Suppressor macrophage (primary cell): Measurements from ENCODE around the gene PDE6D.

ENCODE experiments used
- DNase-seq, 4 experiments: peaks; one replicate each; pipeline ENCODE4 v3.0.0-alpha.2; 2020 to 2022
- total RNA-seq, 17 experiments: gene quantifications; one replicate each; lab custom pipeline; 2026; ENCODE audit warnings: mixed read lengths in 6 of 17, inconsistent platforms in 3 of 17; lab: John Stamatoyannopoulos, UW

Gene PDE6D
- total RNA-seq = 8.7 to 19.5 (median 15.4) reads per million in 17 experiments

DNA sequence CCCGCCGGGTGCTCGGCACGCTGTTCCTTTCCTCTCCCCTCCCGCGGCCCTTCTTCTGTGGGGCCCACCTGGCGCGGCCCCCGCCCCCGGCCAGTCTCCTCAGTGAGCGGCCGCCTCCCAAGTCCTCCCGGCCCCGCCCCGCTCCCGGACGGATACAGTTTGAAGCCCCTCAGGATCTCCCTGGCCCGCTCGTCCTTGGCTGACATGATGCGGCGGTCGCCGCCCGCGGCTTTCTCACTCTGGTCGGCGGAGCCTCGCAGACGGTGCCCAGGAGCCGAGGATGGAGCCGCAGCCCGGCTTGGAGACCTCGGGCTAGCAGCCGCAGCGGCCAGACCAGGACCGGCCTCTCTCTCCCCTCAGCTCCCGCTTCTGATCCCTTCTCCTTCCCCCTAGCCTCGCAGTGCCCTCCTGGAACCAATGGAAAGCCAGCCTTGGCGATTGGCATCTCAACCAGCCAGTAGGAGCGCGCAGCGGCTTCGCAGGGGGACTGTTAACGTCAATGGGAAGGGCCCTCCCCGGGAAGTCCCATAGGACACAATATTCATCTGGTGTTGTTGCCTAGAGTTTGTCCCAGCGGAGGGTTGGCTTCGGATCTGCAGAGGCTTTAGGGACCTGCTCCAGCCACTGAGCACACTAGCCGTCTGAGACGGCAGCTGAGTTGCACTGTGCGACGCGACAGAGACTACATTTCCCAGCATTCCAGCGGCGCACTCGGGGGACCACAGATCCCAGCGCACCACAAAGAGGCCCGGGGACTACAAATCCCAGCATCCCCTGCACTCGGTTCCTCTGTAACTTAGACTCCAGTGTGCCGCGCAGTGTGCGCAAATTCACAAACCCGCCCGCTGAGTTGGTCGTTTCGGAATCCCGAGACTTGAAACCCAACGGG lies at the start of gene PDE6D:
Gene PDE6D (minus strand): TSS at position 374 of the 889 bp plus-strand sequence. CDS start 168 bp downstream, at position 206.
- peak; percentile 97 to 99 (median 99) for DNase-seq

DNA sequence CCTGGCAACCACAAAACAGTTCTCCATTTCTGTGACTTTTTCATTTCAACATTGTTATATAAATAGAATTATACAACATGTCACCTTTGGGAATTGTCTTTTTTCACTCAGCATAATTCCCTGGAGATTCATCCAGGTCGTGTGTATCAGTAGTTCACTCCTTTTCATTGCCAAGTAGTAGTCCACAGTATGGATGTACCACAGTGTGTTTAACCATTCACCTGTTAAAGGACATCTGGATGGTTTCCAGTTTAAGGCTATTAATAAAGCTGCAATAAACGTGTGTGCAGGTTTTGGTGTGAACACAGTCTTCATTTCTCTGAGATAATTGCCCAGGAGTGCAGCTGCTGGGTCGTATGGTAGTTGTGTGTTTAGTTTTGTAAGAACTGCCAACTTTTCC lies 40.8 kb upstream of the PDE6D start:
- no peak for DNase-seq

DNA sequence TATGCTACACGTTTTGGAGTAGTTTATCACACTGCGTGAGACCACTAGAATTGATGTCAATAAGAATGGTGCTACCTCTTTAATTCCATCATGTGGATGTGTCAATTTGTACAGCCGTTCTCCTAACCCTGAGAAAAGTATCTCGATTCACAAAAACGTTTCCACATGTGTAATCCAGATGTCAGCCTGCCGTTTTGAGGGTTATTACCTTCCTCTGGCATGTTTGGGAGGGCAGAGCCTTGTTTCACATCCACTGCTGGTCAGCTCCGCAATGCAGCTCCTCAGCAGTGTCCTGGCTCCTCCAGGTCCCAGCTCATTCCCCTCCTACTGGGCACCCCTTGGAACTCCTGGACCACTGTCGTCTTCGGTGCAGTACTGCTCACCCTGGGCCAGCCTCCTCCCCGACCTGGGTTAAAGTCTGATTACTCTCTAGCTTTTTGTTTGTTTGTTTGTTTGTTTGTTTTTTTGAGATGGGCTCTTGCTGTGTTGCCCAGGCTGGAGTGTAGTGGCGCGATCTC lies 39.8 kb upstream of the PDE6D start:
- no peak for DNase-seq

DNA sequence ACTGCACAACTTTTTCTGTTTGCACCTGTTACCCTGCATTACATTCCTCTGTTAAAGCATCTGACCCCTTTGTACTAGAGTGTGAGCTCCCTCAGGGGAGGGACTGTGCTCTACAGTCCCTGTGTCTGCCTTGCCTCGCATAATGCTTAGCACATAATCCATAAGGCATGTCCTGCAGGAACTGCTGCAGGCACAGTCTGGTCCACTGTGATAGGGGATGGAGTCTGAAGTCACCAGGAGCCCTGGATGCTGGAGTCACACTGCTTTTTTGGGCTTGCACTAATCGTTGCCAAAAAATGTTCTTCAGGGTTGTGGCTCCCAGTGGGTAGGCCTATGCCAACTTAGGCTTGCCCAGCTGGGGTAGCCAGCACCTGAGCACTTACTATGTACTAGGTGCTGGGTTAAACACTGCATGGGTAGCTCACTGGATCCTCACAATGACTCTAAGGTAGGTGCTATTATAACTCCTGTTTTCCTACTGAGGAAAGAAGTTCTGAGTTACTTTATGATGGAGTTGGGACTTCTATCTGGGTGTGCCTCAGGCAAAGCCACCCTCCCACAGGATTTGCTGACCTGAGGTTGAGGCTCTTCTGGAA lies 38.5 kb upstream of the PDE6D start:
- DNase-seq = no peak

DNA sequence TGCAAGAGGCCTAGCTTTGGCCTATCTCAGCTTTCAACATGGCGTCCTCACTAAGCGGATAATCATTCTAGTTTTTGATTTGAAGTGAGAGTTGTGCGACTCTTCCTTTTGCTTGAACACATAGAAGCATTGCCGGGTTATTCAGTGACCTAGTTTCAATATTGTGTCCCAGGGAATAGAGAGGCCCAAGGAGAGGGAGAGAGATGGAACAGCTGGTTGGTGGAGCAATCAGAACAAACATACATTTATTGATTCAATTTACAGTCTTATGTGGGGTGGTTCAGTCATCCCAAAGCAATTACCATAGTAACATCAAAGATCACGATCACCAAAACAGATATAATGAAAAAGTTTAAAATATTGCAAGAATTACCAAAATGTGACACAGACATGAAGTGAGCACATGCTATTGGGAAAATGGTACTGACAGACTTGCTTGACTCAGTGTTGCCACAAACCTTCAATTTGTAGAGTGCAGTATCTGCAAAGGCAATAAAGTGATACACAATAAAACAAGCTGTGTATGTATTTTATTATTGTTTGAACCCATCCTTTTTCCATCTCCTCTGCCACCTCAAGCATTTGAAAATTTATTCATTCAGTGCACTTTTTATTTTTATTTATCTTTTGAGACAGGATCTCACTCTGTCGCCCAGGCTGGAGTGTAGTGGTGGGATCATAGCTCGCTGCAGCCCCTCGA lies 35.4 kb upstream of the PDE6D start:
- no peak for DNase-seq

DNA sequence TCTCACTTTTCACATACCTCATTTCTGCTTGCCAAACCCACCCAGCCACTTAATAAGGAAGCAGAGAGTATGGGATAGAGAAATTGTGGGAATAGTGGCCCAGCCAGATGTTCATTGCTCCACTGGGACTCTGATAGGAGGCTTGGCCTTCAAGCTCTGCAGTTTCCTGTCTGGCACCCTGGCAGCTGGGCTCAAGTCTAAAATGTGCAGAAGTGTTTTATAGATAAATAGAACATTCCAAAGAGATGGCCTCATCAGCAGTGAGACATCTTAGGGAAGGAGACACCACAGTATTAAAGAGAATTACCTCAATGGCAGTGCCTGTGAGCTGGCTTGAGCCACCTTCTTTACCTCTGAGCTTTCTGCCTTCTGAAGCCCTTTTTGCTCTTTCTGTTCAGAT lies 29.8 kb upstream of the PDE6D start:
- DNase-seq = no peak

DNA sequence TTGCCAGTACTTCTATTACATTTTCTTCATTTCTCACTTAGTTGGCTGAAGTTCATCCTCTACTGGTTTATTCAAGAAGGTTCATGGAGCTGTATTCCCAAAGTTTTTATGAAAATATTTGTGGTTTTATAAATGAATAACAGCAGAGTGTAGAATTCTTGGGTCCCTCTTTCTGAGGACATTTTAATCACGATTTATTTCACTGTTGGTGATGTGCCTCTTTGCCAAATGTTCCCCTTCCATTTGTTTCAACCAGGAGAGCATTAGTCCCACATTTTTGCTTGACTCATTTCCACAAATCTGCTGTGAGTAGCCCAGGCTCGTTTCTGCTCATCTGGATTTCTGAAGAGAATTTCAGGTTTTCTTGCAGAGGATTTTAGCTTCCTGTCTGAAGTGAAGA lies 25.9 kb upstream of the PDE6D start:
- no peak for DNase-seq

DNA sequence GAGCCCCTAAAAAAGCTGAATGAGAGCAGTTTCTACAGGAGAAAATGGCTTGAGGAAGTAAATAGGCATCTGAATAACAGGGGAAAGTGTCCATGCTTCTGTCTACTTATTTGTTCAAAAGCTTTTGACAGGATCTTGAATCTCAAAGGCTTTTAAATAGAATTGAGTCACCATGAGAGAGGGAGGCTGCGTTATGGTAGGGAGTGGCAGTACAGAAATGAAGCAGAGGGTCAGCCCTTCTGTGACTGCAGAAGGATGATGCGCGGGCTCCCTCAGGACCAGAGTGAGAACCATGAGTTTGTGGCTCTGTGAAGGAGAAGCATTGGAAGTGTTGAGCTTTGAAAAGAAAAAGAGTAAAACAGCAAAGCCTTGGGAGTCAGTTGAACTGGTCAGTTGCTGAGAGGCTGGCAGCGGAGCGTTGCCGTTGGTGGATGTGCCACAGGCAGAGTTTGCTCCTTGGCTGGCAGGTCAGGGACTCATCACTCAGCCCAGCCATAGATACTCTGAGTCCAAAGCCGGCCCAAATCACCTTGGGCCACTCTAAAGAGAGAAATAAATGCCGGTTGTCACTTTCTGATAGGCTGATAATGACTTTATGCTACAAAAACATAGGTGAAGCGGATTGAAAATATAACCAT lies 22.5 kb upstream of the PDE6D start:
- no peak for DNase-seq

DNA sequence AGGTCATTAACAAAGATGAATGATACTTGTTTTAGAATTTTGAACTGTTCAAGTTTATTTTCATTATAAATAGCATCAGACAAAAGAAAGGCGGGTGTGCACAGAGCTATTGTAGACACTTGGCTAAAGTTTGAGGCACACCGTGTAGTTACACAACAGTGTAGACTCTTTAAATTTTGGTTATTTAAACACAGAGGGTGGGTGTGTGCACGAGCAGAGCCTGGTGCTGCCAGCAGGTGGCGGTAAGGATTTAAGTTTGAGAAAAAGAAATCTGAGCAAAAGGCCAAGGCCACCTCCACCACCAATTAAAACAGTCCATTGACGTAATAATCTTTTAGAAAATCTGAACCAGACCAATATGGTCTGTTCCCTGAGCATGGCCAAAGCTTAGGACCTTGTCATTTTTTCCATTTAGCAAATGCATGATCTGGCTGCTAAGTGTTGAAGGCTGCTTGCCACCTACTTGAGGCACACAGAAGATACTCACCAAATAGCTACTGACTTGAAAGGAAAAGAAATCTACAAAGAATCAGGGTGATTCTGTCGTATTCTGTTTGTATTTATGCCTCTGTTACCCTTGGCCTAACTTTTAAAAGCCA lies 19.5 kb upstream of the PDE6D start:
- peak; percentile 53 to 68 (median 60) for DNase-seq

DNA sequence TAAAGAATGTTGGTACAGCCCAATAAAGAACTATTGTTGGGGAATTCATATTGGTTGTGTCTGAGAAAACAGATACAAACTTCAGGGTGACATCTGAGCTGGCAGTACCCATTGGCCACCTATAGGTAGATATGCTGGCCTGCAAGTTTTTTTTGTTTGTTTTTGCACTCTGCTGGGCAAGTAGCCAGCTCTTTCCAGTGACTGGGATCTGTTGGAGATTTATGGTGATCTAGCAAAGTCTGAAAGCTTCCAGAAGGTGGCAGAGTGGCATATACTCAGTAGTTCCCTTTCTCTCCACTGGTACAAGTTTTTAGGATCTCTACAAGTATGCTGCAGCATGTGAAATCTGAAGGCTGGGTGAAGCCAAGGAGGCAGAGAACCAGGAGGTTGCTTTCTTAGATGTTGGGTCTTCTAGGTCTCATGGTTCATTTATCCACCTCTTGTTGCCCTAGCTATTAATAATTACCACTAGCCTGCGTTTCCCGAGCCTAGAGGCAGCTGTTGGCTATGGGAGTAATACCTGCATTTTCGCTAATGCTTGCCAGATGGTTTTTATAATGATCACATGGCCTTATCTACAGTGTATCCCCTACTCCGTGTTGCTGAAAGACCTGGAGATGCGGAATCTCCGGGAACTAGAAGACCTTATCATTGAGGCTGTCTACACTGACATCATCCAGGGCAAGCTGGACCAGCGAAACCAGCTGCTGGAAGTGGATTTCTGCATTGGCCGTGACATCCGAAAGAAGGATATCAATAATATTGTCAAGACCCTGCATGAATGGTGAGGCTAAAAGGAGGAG lies 14.6 kb upstream of the PDE6D start:
- peak; percentile 21 to 49 (median 38) for DNase-seq

DNA sequence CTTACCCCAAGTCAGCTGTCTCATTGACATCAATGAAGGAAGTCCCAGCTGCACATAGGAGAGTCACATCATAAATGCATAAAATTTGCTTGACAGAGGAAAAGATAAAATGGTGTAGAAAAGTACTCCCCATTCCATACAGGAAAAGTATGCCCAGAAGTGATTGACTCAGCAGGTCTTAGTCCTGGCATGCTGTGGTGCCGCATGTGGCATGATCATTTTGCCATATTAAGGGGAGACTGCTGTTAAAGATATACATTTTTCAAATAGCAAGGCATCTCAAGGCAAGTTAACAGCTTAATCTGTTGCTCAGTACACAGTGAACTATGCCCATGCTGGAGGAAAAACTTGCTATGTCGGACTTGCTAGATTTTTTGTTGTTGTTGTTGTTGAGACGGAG lies 13.3 kb upstream of the PDE6D start:
- DNase-seq = no peak

DNA sequence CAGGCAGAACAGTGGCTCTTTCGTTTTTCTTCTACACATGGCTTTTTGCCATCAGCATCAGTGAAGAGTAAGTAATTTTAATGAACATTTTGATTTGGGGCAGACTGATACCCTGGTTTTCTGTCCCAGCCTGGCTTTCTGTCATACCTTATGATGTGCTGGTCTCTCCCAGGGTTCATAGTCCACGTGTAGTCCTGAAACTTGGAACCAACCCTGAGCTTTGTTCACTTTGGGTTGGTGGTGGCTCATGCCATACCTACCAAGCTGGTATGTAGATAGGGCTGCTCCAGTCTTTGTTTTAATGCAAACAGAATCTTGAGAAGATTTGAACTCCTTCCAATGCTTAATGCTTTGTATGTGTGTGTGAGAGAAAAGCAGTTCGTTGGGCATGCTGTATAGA lies 10.0 kb upstream of the PDE6D start:
- no peak for DNase-seq

DNA sequence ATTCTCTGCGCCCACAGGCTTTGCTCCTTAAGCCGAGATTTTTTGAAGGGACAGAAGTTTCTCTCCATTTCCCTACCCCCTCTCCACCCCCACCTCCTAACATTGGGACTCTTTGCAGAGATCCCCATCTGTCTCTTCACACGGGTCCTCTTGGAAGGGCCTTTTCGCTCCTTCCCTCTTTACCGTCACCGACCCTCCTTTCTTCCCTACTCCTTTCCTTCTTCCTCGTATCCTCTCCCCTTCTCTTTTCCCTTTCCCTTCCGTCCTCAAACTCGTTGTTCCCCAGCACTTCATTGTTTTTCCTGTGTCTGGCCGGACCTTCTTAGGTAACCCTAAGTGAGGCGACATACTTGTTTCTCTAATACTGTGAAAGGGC lies 5.8 kb upstream of the PDE6D start:
- no peak for DNase-seq

DNA sequence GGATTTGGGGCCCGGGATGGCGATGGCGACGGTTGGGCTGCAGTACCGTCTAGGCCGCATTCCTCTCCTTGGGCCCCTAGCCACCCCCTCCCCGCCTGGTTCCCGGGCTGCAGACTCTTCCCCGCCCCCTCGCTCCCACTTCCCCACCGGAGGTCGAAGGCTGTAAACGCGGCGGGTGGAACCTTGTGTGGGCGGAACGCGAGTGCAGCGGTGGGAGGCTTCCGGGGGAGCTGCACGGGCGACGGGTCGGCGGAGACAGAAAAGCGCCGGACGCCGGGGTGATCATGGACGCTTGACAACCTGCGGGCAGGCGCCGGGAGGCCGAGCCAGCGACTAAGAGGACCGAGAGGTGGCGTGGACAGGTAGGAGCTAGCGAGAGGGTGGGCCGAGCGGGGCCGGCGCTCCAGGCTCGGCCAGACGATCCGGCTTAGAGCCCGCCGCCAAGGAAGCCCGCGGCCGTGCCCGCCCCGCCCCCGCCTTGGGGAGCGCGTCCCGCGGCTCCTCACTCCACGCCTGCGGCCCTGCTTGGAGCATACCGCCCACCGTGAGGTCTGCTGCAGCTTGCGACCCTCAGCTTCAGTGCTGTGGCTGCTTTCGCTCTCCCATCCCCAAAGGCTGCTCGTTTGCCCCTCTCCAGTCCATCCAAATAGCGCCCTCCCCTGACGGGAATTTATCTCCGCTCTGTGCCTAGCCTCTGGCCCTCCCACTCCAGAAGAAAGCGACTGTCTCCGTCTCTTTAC lies 5.3 kb upstream of the PDE6D start, which contains the start of gene COPS7B:
Gene COPS7B (plus strand): TSS at position 269 of the 740 bp plus-strand sequence. CDS start 2,126 bp downstream, outside the sequence.
- DNase-seq = peak; percentile 82 to 92 (median 90)

DNA sequence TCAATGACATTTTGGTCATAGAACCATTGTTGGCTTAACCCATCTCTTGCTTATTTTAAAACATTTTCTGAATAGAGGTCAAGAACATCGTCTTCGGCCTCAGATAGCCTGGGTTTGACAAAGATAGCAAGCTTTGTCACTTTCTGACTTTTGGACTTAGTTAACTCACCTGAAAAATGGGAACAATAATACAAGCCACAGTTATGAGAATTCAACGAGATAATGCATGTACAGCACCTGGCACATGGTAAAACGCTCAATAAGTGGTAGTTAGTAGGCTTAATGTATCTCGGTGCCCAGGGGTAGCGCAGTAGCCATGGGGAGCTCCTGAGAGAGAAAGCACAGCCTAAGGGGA lies 4.7 kb upstream of the PDE6D start:
- DNase-seq = no peak

DNA sequence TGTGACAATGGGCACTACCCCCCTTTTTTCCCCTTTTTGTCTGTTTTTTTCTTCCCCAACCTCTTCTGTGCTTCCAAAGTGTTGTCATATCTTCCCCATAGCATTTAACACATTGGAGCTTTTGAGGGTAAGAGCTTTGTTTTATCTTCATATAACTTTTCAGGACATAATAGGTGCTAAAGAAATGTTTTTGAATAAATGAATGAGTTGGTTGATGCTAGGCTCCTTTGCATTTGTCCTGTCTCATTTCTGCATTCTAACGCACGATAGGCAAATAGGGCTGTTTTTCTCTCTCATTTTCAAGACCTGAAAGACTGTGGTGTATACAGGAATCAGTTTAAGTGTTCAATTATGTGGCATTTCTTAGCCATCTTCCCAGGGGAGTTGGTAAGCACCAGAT lies 4.3 kb upstream of the PDE6D start:
- no peak for DNase-seq

DNA sequence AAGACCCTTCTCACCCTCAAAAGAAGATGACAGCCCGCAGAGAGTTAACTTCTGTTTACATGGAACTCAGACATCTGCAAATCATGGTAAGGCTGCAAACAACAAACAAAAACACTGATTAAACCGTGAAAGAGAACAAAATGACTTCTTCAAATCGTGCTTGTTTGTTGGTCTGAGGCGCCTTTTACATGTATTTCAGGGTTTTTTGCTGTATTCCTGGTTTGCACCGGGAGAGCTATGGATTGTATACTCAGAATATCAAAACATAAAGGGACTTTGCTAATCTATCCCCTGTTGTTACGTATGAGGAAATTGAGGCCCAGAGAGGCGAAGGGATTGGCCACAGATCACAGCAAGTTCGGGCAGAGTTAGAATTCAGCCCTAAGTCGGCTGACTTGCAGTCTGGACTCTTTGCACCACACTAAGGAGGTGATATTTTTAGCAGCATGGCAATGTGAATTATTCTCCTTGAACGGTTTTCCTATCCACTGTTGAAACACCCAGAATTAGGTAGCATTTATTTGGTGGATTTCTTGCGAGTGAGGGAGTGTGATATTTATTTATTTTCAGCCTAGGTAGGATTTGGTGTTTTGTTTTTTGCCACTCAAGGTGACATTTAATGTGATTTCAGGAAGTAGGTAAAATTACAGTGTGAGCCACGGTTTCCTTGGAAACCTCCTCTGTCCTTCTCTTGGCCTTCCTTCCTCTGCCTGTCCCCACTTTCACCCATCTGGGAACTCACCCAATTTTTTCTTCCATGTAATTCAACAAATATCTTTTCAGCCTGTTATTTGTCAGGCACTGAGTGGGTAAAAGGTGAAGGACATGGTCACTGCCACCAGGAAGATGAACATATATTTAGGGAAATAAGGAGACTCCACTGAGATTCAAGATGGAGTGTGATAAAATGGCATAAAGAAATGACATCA lies 980 bp upstream of the PDE6D start:
- DNase-seq = peak; percentile 42 to 63 (median 59)

DNA sequence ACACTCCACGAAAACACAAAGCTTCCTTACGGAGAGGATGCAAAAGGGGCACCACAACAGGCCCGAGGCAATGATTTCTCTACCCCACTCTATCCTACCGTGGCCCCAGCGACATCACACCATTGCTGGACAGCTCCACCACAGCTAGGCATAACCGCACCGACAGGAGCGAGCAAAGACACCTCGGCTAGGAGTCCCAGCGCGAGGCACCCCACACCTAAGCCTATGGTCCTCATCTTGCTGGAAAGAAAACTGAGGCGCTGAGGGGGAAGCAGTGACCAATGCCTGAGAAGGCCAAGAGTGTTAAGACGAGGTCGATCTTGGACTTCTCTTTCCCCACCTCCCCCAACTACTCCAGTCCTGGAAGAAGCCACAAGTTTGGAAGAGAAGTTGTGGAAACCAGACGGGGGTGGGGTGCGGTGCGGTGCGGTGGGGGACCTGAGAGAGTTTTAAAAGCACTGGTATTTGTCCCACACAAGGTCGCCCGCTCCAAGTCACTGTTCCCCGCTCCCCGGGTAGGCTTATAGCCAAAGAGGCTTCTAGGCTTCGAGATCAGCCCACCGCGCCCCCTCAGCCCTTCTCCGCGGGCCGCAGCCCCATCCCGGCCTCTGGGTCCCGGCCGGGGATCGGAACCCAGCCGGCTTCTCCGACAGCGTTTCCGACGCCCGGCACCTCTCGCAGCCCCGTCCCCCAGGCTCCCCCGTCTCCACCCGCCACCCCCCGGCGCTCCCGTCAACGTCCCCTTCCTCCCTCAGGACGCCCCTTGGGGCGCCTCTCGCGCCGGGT lies 766 bp downstream of the PDE6D start:
- DNase-seq = peak in 3 of 4 experiments; percentile 8 to 22 (median 18)
